Measurements from ENCODE around the gene SPCS1. TPM values are rescaled to one million over a fixed set of nuclear protein-coding genes. Genes with fewer than 3 reads are reported as not detected.

The SPCS1 gene
- 32.5 and 50.0 TPM in 2 replicates for total RNA-seq

DNA sequence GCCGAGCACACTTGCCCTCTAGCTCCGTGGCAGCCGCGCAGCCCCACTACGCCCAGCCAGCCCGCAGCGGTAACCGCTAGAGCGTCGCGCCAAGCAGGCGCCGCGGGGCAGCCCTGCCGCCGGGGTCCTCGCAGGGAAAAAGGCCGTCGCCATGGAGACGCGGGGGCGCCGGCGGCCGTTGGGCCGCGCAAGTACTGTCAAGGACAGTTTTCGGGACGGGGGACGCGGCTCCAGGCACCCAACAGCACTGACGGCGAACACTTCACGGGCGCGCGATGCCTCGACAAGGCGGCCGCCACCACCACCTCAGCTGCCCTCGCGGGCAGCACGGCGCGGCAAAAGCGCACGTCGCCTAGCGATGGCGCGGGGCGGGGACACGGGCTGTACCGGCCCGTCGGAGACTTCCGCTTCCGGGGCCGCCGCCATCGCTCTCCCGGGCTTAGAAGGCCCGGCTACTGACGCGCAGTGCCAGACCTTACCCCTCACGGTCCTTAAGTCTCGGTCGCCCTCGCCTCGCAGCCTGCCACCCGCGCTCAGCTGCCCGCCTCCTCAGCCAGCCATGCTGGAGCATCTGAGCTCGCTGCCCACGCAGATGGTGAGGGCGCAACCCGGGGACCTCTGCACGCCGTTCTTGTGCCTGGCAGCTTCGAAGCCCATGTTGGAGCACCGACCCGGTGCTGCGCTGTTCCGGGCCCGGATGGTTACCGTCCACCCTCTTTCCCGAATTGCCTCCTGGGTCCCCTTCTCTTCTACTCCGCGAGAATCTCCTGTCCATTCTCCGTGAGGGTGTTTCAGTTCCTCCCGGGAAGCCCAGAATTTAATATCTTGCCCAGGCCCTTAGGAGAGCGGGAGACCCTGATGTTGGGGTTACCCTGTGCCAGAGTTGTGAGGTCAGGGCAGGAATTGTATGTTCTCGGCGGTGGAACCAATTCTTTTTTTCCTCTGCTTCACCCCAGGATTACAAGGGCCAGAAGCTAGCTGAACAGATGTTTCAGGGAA is at the start of gene SPCS1, which contains the start of gene GLT8D1:
Gene SPCS1, plus strand, starts transcription at position 419 of the 999 bp plus-strand sequence. Its CDS starts 141 bp downstream, at position 560.
Gene GLT8D1, minus strand, starts transcription at position 104 of the 999 bp plus-strand sequence. CDS start 5,331 bp downstream, outside the sequence.

DNA sequence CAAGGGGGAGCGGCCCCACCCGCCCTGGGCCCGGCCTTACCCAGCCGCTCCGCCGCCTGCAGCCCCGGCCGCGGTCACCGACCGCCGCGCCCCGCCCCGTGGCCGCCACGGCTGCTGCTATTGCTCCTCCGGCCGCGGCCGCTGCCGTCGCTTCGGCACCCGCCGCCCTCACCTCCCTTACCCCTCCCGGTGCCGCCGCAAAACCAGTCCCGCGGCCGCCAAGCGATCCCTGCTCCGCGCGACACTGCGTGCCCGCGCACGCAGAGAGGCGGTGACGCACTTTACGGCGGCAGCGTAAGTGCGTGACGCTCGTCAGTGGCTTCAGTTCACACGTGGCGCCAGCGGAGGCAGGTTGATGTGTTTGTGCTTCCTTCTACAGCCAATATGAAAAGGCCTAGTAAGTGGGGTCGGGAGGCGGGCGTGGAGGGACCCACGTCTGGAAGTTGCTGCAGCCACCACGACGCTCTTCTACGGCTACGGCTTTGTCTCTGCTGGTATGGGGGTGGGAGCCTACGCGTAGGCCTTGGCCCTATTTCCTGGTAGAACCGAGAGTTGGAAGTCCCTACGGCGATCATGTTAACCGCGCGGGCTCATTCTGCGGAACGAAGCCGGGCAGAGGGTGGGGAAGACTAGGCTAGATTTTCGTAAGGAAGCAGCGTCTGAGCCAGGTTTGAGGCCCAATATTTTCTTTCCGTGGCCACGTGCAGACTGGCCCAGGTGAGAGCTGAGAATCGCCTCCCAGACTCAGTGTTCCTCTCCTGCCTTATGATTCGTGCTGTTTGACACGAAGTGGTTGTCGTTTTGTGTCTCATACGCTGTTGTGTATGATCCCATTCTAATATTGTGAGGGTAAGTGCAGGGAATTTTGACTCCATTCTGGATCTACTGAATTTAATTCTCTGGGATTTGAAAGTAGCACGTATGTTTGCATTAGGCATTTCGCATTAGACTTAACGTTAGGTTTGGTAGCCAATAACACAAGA is 19.9 kb upstream of the SPCS1 start, which contains the start of the genes GNL3 and PBRM1:
Gene GNL3, plus strand, starts transcription at position 324 of the 983 bp plus-strand sequence. Its CDS starts 61 bp downstream, at position 385.
Gene PBRM1, minus strand, starts transcription at position 205 of the 983 bp plus-strand sequence.

Small RNA genes lying within 50 kb of the gene (small RNA-seq; reads per million reads assigned to genes)
- gene AC006254.2, result not detected
- 15,641 reads per million, percentile 100 among the genes with 10 or more reads in this experiment for gene RF00569
- not detected for gene RF01183
- gene SNORD19, result not detected
- not detected for gene SNORD19B
- gene SNORD69, result 512 reads per million, percentile 99 among the genes with 10 or more reads in this experiment

Other genes starting within 250 kb of the SPCS1 start
- 0.73 and 1.1 TPM in 2 replicates for gene STAB1, start 210.8 kb upstream of the SPCS1 start, total RNA-seq
- gene NT5DC2, start 172.2 kb upstream of the SPCS1 start, total RNA-seq, result 59.1 and 84.9 TPM in 2 replicates
- 1.9 and 2.9 TPM in 2 replicates for gene UQCC5, start 169.5 kb upstream of the SPCS1 start, total RNA-seq
- gene PBRM1, start 20.2 kb upstream of the SPCS1 start, total RNA-seq, result 75.4 and 82.8 TPM in 2 replicates
- gene GNL3, start 20.1 kb upstream of the SPCS1 start, total RNA-seq, result 113 and 126 TPM in 2 replicates
- gene GLT8D1, start 315 bp upstream of the SPCS1 start, total RNA-seq, result 94.7 and 97.8 TPM in 2 replicates
- 20.9 and 28.4 TPM in 2 replicates for gene NEK4, start 64.8 kb downstream of the SPCS1 start, total RNA-seq
- not detected in 2 replicates for gene ITIH1, start 71.5 kb downstream of the SPCS1 start, total RNA-seq
- 1.1 TPM in 1 of 2 replicates, not detected in the other for gene ITIH3, start 88.7 kb downstream of the SPCS1 start, total RNA-seq
- gene ITIH4, start 124.6 kb downstream of the SPCS1 start, total RNA-seq, result 2.2 and 2.4 TPM in 2 replicates
- not detected in 2 replicates for gene MUSTN1, start 128.9 kb downstream of the SPCS1 start, total RNA-seq
- gene STIMATE, start 191.4 kb downstream of the SPCS1 start, total RNA-seq, result 16.9 and 19.7 TPM in 2 replicates